HCT116 (cell line): ENCODE results near the gene TAS1R1. TPM values are rescaled to one million over a fixed set of nuclear protein-coding genes. Genes with fewer than 3 reads are reported as not detected.

Experiments
- ATAC-seq: fragments of 200-7000 bp; cut with Tn5 transposase; 2 replicates; pipeline ENCODE4 v1.9.1; 2020; ENCODE audit warnings: mild to moderate bottlenecking, moderate library complexity
- BruUV-seq: library from RNA; stranded (reverse); fragments of 400-500 nt; replicated peaks from 2 replicates; lab custom pipeline; 2021; lab: Mats Ljungman, UMichigan
- CTCF ChIA-PET: fragments of 300-600 bp; sonication (Branson Sonifier 250); formaldehyde crosslinking; loops from one replicate; lab custom pipeline; 2021; ENCODE audit warnings: antibody characterized with exemption; lab: Charles Lee
- POLR2A ChIA-PET: fragments of 300-600, 350-600 bp; sonication (Branson Sonifier 250); formaldehyde crosslinking; loops from one replicate; lab custom pipeline; 2021; ENCODE audit warnings: antibody characterized with exemption; lab: Charles Lee
- RAD21 ChIA-PET, 2 experiments: fragments of 300-600 bp; sonication (Branson Sonifier 250); formaldehyde crosslinking; loops; one replicate each; lab custom pipeline; 2023; ENCODE audit warnings: low total read pairs in 2 of 2; ENCODE audit not compliant: uncharacterized antibody in 2 of 2, unreplicated experiment in 2 of 2, low non-redundant PET in 1 of 2; lab: Charles Lee
- DNase-seq: peaks from one replicate; pipeline ENCODE4 v3.0.0-alpha.2; 2010; ENCODE audit warnings: low read depth, low spot score
- H2AFZ ChIP-seq: fragments of 200-600 bp; shearing (Covaris generic), sonication (generic); 2 replicates; pipeline ENCODE4 v1.6.1; 2017; ENCODE audit warnings: low read depth, mixed run types, mixed read lengths, antibody characterized with exemption, low read length; ENCODE audit not compliant: poor library complexity, severe bottlenecking
- H3K27ac ChIP-seq: 2 replicates; pipeline ENCODE4 v1.5.1; 2012; ENCODE audit warnings: low read depth, low read length
- H3K27me3 ChIP-seq: fragments of 200-600 bp; sonication (generic); 2 replicates; pipeline ENCODE4 v1.6.1; 2016; ENCODE audit warnings: mixed run types, low read length, mixed read lengths; ENCODE audit not compliant: insufficient read depth
- H3K36me3 ChIP-seq, 2 experiments: fragments of 200-500 bp in 1 of 2; fragments of 200-600 bp in 1 of 2; sonication (Bioruptor generic) in 1 of 2; sonication (generic) in 1 of 2; 2 replicates each; pipeline versions ENCODE4 v1.5.1 to v1.6.1; 2014 to 2016; ENCODE audit warnings: low read length in 2 of 2, inconsistent platforms in 1 of 2, mixed read lengths in 1 of 2, mixed run types in 1 of 2; ENCODE audit not compliant: insufficient read depth in 2 of 2, control insufficient read depth in 1 of 2
- H3K4me1 ChIP-seq, 2 experiments: fragments of 200-600 bp in 1 of 2; sonication (generic) in 1 of 2; 2 replicates each; pipeline versions ENCODE4 v1.5.1 to v1.6.1; 2012 to 2017; ENCODE audit warnings: low read length in 2 of 2, inconsistent platforms in 1 of 2, mild to moderate bottlenecking in 1 of 2, mixed read lengths in 1 of 2, mixed run types in 1 of 2, moderate library complexity in 1 of 2; ENCODE audit not compliant: insufficient read depth in 2 of 2, control insufficient read depth in 1 of 2
- H3K4me2 ChIP-seq: fragments of 200-600 bp; sonication (generic); 2 replicates; pipeline ENCODE4 v1.6.1; 2017; ENCODE audit warnings: mixed run types, low read length, mixed read lengths
- H3K4me3 ChIP-seq, 2 experiments: fragments of 200-600 bp in 1 of 2; sonication (generic) in 1 of 2; replicated peaks in 1 of 2; 2 replicates each; pipeline ENCODE4 v1.5.1; 2011 to 2016; ENCODE audit warnings: low read length in 2 of 2, control low read depth in 1 of 2, low read depth in 1 of 2, mild to moderate bottlenecking in 1 of 2, mixed read lengths in 1 of 2, mixed run types in 1 of 2
- H3K79me2 ChIP-seq: fragments of 200-600 bp; sonication (generic); 2 replicates; pipeline ENCODE4 v1.6.1; 2017; ENCODE audit warnings: mild to moderate bottlenecking, mixed run types, low read length, moderate library complexity, mixed read lengths; ENCODE audit not compliant: insufficient read depth
- H3K9ac ChIP-seq: fragments of 200-600 bp; sonication (generic); 2 replicates; pipeline ENCODE4 v1.6.1; 2016; ENCODE audit warnings: low read length, mixed read lengths
- H3K9me2 ChIP-seq: fragments of 200-600 bp; sonication (generic), shearing (Covaris generic); 2 replicates; pipeline ENCODE4 v1.6.1; 2017; ENCODE audit warnings: mixed run types, mild to moderate bottlenecking, moderate library complexity; ENCODE audit not compliant: insufficient read depth
- H3K9me3 ChIP-seq, 2 experiments: fragments of 200-500 bp in 1 of 2; fragments of 200-600 bp in 1 of 2; sonication (Bioruptor generic) in 1 of 2; sonication (generic) in 1 of 2; 2 replicates each; pipeline ENCODE4 v1.6.1; 2014 to 2017; ENCODE audit warnings: low read length in 2 of 2, mixed read lengths in 2 of 2, inconsistent platforms in 1 of 2, low read depth in 1 of 2, mild to moderate bottlenecking in 1 of 2, mixed run types in 1 of 2, moderate library complexity in 1 of 2; ENCODE audit not compliant: control insufficient read depth in 1 of 2, insufficient read depth in 1 of 2
- H4K20me1 ChIP-seq: fragments of 200-600 bp; sonication (generic), shearing (Covaris generic); 2 replicates; pipeline ENCODE4 v1.6.1; 2017; ENCODE audit warnings: mixed run types, mild to moderate bottlenecking, moderate library complexity; ENCODE audit not compliant: insufficient read depth
- ATF3 ChIP-seq: IDR thresholded peaks from 2 replicates; pipeline ENCODE4 v1.6.1; 2012
- CBX3 ChIP-seq: IDR thresholded peaks from 2 replicates; pipeline ENCODE4 v1.6.1; 2012; ENCODE audit warnings: low read depth
- CEBPB ChIP-seq: IDR thresholded peaks from 2 replicates; pipeline ENCODE4 v1.6.1; 2012; ENCODE audit warnings: low read depth
- CTCF ChIP-seq, 3 experiments: fragments of 200-600 bp in 1 of 3; sonication (generic) in 1 of 3; IDR thresholded peaks in 2 of 3; conservative IDR thresholded peaks in 1 of 3; 2 replicates each; pipeline ENCODE4 v1.5.1; 2012 to 2017; ENCODE audit warnings: low read depth in 2 of 3, low read length in 2 of 3, antibody characterized with exemption in 1 of 3, borderline replicate concordance in 1 of 3, control low read depth in 1 of 3, mild to moderate bottlenecking in 1 of 3, mixed read lengths in 1 of 3, mixed run types in 1 of 3, moderate library complexity in 1 of 3; ENCODE audit not compliant: insufficient read depth in 1 of 3
- ELF1 ChIP-seq: IDR thresholded peaks from 2 replicates; pipeline ENCODE4 v1.6.1; 2012; ENCODE audit warnings: low read depth, borderline replicate concordance
- EZH2 ChIP-seq: fragments of 200-600 bp; sonication (generic); IDR thresholded peaks from 2 replicates; pipeline ENCODE4 v1.6.1; 2017; ENCODE audit warnings: antibody characterized with exemption, mixed run types
- FOSL1 ChIP-seq: IDR thresholded peaks from 2 replicates; pipeline ENCODE4 v1.6.1; 2012; ENCODE audit warnings: low read depth
- JUND ChIP-seq: IDR thresholded peaks from 2 replicates; pipeline ENCODE4 v1.6.1; 2012
- MAX ChIP-seq: IDR thresholded peaks from 2 replicates; pipeline ENCODE4 v1.6.1; 2012
- POLR2A ChIP-seq: IDR thresholded peaks from 2 replicates; pipeline ENCODE4 v1.7.0; 2011; ENCODE audit warnings: borderline replicate concordance; ENCODE audit not compliant: insufficient read depth, insufficient read length; ENCODE audit errors: extremely low read depth
- POLR2AphosphoS5 ChIP-seq: IDR thresholded peaks from 2 replicates; pipeline ENCODE4 v1.6.1; 2011; ENCODE audit warnings: mild to moderate bottlenecking, low read depth, low read length, moderate library complexity
- RAD21 ChIP-seq: IDR thresholded peaks from 2 replicates; pipeline ENCODE4 v1.6.1; 2012; ENCODE audit warnings: low read depth, mild to moderate bottlenecking
- REST ChIP-seq: IDR thresholded peaks from 2 replicates; pipeline ENCODE4 v1.6.1; 2012; ENCODE audit warnings: low read depth
- SIN3A ChIP-seq: IDR thresholded peaks from 2 replicates; pipeline ENCODE4 v1.6.1; 2012; ENCODE audit warnings: low read depth
- SP1 ChIP-seq: IDR thresholded peaks from 2 replicates; pipeline ENCODE4 v1.6.1; 2012; ENCODE audit warnings: low read depth
- SRF ChIP-seq: IDR thresholded peaks from 2 replicates; pipeline ENCODE4 v1.6.1; 2012; ENCODE audit warnings: low read depth
- TCF7L2 ChIP-seq: IDR thresholded peaks from 2 replicates; pipeline ENCODE4 v1.7.0; 2011; ENCODE audit warnings: borderline replicate concordance, inconsistent platforms; ENCODE audit not compliant: insufficient read depth, insufficient read length; ENCODE audit errors: extremely low read depth
- YY1 ChIP-seq: IDR thresholded peaks from 2 replicates; pipeline ENCODE4 v1.6.1; 2011; ENCODE audit warnings: low read length, low read depth, moderate library complexity, mild to moderate bottlenecking; ENCODE audit not compliant: insufficient replicate concordance; ENCODE audit errors: extremely low read depth
- ZBTB33 ChIP-seq: IDR thresholded peaks from 2 replicates; pipeline ENCODE4 v1.6.1; 2011; ENCODE audit warnings: mild to moderate bottlenecking, low read length, moderate library complexity; ENCODE audit not compliant: insufficient replicate concordance; ENCODE audit errors: extremely low read depth
- ZNF274 ChIP-seq: fragments of 200-500 bp; sonication (Bioruptor generic); IDR thresholded peaks from 2 replicates; pipeline ENCODE4 v1.6.1; 2014; ENCODE audit warnings: mild to moderate bottlenecking, low read depth, low read length, inconsistent platforms
- intact Hi-C: fragments of 100-400 bp; cut with micrococcal nuclease; formaldehyde crosslinking; loops from 2 replicates; pipeline ENCODE4 v1.10.0; 2022
- total RNA-seq: library from RNA; stranded (reverse); gene quantifications from one replicate; pipeline ENCODE4 v1.2.1, GENCODE V29; 2021; ENCODE audit not compliant: unreplicated experiment

Gene TAS1R1
- total RNA-seq, 1 experiment from 2014 or later = not detected

GRCh38 chr1:6523566-6523965, 31.5 kb upstream of the TAS1R1 start:
- ChIA-PET POLR2A (interaction anchor here (0.9 to 1.9 kb wide), 2 partner anchors 33 to 80 kb away, joined by 3 to 6 read pairs; no protein-coding TSS in a partner anchor), CTCF (interaction anchor here (0.6 to 2.0 kb wide), 10 partner anchors 10 to 285 kb away, joined by 3 to 14 read pairs (median 4); partner anchors contain the start of genes NOL9 and PLEKHG5), RAD21 (interaction anchor here in 1 of 2 experiments (0.6 to 0.7 kb wide), 2 partner anchors 31 to 104 kb away, joined by 3 read pairs; partner anchors contain the start of gene HES2)
- H3K27ac ChIP-seq = peak overlapping the region; percentile 35; the same call in 1 of the 2 replicates
- H3K9me3 ChIP-seq = no peaks in the 10 kb centered on the region
- H3K27me3 ChIP-seq = no peaks in the 10 kb centered on the region
- ATAC-seq = peak; percentile 84
- peaks cover 14 to 21% of the 10 kb centered on the region in 2 experiments for H3K36me3 ChIP-seq
- peak overlapping the region; percentile 27; the same call in 1 of the 2 replicates for H3K9ac ChIP-seq
- H3K4me2 ChIP-seq = no peak overlapping the region
- no peaks in the 10 kb centered on the region for H4K20me1 ChIP-seq
- H3K4me1 ChIP-seq = peaks cover 0 to 4% of the 10 kb centered on the region in 2 experiments; a peak in 1 of 4 replicates
- no peaks in the 10 kb centered on the region; the same call in 1 of the 2 replicates for H3K79me2 ChIP-seq
- BruUV-seq = no TSS peak
- intact Hi-C loops = loop anchor here (1.0 kb wide), 1 partner anchor 37 kb away; no protein-coding TSS in a partner anchor
- H3K4me3 ChIP-seq = no peak overlapping the region
- DNase-seq = peak; percentile 41
- H3K9me2 ChIP-seq = no peaks in the 10 kb centered on the region
- no peak overlapping the region for H2AFZ ChIP-seq
- TF ChIP-seq YY1 = no peak
- no peak for TF ChIP-seq CBX3
- TF ChIP-seq MAX = no peak
- no peak for TF ChIP-seq TCF7L2
- TF ChIP-seq POLR2AphosphoS5 = peak; percentile 27; the same call in 1 of the 2 replicates
- TF ChIP-seq CEBPB = no peak
- TF ChIP-seq POLR2A = no peak
- TF ChIP-seq ZBTB33 = no peak
- TF ChIP-seq SRF = no peak
- TF ChIP-seq ELF1 = no peak
- no peak for TF ChIP-seq JUND
- no peak for TF ChIP-seq SIN3A
- TF ChIP-seq CTCF (IDR thresholded peaks at IDR 0.05 in 2 of 3, conservative IDR thresholded peaks at IDR 0.05 in 1 of 3; ENCODE audit: borderline replicate concordance in 1 of 3, insufficient read depth in 1 of 3, low read depth in 2 of 3, low read length in 2 of 3) = peak; percentile 77 to 82 (median 78); a peak in 5 of 6 replicates
- no peak for TF ChIP-seq FOSL1
- peak; percentile 79 for TF ChIP-seq RAD21
- no peak for TF ChIP-seq ATF3
- no peak for TF ChIP-seq EZH2
- no peak for TF ChIP-seq SP1
- no peak for TF ChIP-seq REST
- no peak for TF ChIP-seq ZNF274
